Testis (tissue), 3 donors: Measurements from ENCODE around the gene SFXN2. TPM values are rescaled to one million over a fixed set of nuclear protein-coding genes. Genes with fewer than 3 reads are reported as not detected.

Experiments
- DNase-seq: peaks from one replicate; pipeline ENCODE4 v3.0.0-alpha.2; 2019
- H3K27ac ChIP-seq, 2 donors: fragments of 200-600 bp; sonication (generic); one replicate each; pipeline ENCODE4 v1.5.1; 2019
- H3K27me3 ChIP-seq: fragments of 200-600 bp; sonication (generic); one replicate; pipeline ENCODE4 v1.5.1; 2019
- H3K36me3 ChIP-seq: fragments of 200-600 bp; sonication (generic); one replicate; pipeline ENCODE4 v1.5.1; 2017; ENCODE audit warnings: low read depth; ENCODE audit errors: missing control alignments
- H3K4me1 ChIP-seq: fragments of 200-600 bp; sonication (generic); one replicate; pipeline ENCODE4 v1.5.1; 2019
- H3K4me3 ChIP-seq, 2 donors: fragments of 200-600 bp; sonication (generic); one replicate each; pipeline ENCODE4 v1.5.1; 2017 to 2019
- H3K9me3 ChIP-seq: fragments of 200-600 bp; sonication (generic); one replicate; pipeline ENCODE4 v1.5.1; 2017
- POLR2A ChIP-seq: fragments of 450-650 bp; IDR thresholded peaks from one replicate; pipeline ENCODE4 v1.6.1; 2017; ENCODE audit warnings: antibody characterized with exemption, mild to moderate bottlenecking, moderate library complexity
- WGBS, 2 donors: methylation state at CpG; one replicate each; pipeline ENCODE4 v1.1.5; 2018; 5-methylcytosine and 5-hydroxymethylcytosine counted together
- intact Hi-C: fragments of 100-400 bp; cut with DNase I; formaldehyde crosslinking; loops from one replicate; pipeline ENCODE4 v1.15.1; 2023; ENCODE audit warnings: low total_unique reads
- polyA plus RNA-seq: library from polyadenylated mRNA; stranded (reverse); fragments of 350-450 nt; fragmentation: Illumina TruSeq; extraction: RNeasy Lipid Tissue Mini Kit (QIAGEN cat#74804); gene quantifications from one replicate; pipeline ENCODE4 v1.2.3, GENCODE V29; 2014; ENCODE audit warnings: low read depth, low replicate concordance; ENCODE audit not compliant: insufficient read depth
- total RNA-seq, 2 donors: library from RNA; depleted of rRNA; stranded (reverse); fragments of >200 nt; gene quantifications; one replicate each; pipeline ENCODE4 v1.2.3, GENCODE V29; 2016
- TF ChIP-seq, protein P1 (sequence below), 3 experiments: fragments of 450-650 bp in 2 of 3; fragments of 200-600 bp in 1 of 3; sonication (generic) in 1 of 3; IDR thresholded peaks; one replicate each; pipeline ENCODE4 v1.5.1; 2016 to 2019; ENCODE audit warnings: antibody characterized with exemption in 3 of 3, mild to moderate bottlenecking in 2 of 3, moderate library complexity in 1 of 3

SFXN2 gene
- total and polyA plus RNA-seq, 3 donors from 2014 or later, result 4.4 to 9.8 (median 5.6) TPM

DNA sequence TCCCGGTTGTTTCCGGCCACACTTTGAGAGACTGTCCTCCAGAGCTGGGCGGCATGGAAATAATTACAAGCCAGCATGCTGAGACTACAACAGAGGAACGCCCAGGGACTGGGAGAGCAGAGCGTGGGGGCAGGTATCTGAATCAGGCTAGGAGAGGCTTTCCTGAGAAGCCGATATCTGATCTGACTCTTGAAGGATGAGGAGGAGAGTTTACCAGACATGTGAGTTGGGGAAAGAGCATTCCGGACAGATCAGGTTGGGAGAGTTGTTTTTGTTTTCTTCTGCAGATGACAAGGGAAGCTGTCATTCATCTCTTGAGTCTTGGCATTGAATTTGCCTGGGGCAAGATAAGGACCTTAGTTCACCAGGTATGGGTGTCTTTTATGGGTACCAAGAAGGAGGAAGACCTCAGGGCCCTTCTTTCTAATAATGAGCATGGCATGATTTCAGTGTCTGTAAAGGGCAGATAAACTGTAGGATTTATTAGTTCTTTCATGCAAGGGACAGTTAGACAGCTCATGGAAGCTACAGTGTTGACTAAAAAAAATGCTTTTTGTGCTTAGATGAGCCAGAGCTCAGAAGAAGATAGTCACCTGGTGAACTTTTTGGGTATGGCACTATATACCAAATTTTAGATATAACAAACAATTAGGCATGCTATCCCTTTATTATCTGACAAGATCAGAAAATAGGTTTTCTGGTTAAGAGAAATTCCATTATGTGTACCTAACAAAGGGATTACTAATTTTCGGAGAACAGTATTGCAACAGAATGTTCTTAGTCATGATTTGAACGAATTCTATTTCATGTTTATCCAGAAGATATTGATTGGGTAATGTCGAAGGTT is 65.5 kb downstream of the SFXN2 start:
- intact Hi-C loops, result no loop called here
- no peaks in the 10 kb centered on the region for H3K36me3 ChIP-seq
- no peaks in the 10 kb centered on the region for H3K9me3 ChIP-seq
- no peaks in the 10 kb centered on the region for H3K27me3 ChIP-seq
- no peak for DNase-seq
- peak overlapping the region; percentile 2 to 56 for H3K27ac ChIP-seq
- TF ChIP-seq POLR2A, result no peak
- TF ChIP-seq, protein P1, sequence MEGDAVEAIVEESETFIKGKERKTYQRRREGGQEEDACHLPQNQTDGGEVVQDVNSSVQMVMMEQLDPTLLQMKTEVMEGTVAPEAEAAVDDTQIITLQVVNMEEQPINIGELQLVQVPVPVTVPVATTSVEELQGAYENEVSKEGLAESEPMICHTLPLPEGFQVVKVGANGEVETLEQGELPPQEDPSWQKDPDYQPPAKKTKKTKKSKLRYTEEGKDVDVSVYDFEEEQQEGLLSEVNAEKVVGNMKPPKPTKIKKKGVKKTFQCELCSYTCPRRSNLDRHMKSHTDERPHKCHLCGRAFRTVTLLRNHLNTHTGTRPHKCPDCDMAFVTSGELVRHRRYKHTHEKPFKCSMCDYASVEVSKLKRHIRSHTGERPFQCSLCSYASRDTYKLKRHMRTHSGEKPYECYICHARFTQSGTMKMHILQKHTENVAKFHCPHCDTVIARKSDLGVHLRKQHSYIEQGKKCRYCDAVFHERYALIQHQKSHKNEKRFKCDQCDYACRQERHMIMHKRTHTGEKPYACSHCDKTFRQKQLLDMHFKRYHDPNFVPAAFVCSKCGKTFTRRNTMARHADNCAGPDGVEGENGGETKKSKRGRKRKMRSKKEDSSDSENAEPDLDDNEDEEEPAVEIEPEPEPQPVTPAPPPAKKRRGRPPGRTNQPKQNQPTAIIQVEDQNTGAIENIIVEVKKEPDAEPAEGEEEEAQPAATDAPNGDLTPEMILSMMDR (IDR thresholded peaks at IDR 0.05), result no peak
- H3K4me3 ChIP-seq, result no peak overlapping the region
- 66 to 76% methylated on average over 10 of the region's 10 CpGs for WGBS, 2 donors
- peaks cover 89% of the 10 kb centered on the region for H3K4me1 ChIP-seq

DNA sequence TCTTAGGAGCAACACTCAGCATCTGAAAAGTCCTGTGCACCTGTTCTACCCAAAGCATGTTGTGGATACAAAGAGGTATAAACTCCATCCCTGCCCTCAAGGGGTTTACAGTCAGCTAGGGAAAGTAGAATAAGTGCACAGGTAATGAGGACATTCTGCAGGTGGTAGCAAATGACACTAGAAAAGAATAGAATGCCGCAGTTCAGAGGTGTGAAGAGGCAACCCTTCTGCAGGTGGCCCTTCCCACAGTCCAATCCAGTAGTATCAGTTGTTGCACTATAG is 66.0 kb downstream of the SFXN2 start:
- intact Hi-C loops, result no loop called here
- Histone ChIP-seq H3K36me3 (no peaks in the 10 kb centered on the region), H3K4me1 (peaks cover 87% of the 10 kb centered on the region), H3K9me3 (no peaks in the 10 kb centered on the region), H3K4me3 (no peak overlapping the region), H3K27ac (peak overlapping the region; percentile 56 to 91), H3K27me3 (no peaks in the 10 kb centered on the region)
- no peak for TF ChIP-seq POLR2A
- TF ChIP-seq, protein P1 (IDR thresholded peaks at IDR 0.05), result no peak
- 100% methylated on average over 1 of the region's 1 CpG for WGBS, 2 donors
- DNase-seq, result no peak

DNA sequence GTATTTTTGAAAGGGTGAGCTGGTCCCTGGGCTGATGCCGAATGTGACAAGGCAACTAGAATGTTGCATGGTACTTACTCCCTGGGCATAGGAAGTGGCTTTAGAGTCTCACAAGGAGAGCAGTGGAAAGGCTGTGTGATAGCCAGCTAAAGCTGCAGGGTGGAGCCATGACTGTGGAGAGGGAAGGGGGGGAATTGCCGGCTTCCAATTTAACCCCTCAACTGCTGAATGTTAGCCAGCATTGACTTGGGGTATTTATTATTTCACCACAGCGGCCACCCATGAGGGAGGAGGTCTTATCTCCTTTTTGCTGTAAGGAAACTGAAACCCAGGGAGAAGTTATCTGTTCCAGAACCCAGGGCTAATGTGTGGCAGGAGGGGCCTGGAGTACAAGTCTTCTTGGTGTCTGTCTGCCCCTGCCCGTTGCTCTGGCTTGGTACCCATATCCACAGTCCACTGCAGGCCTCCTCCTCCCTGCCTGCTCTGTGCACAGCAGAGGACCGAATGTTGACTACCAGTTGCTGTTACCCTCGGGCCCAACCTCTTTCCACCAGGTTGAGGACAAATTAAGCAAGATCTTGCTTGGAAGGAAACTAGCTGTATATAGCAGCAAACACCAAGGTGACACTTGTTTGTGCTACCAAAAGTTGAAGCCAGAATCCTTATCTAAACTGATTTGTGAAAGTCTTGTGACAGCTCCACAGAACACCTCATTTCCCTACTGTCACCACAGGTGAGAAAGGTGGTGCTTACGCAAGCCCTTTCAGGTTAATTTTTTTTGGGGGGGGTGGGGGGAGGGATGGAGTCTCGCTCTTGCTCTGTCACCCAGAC is 66.9 kb downstream of the SFXN2 start:
- Histone ChIP-seq H3K36me3 (no peaks in the 10 kb centered on the region), H3K27ac (peak overlapping the region; percentile 56 to 91), H3K4me3 (no peak overlapping the region), H3K27me3 (no peaks in the 10 kb centered on the region), H3K4me1 (peaks cover 86% of the 10 kb centered on the region), H3K9me3 (no peaks in the 10 kb centered on the region)
- TF ChIP-seq POLR2A, result no peak
- TF ChIP-seq, protein P1 (IDR thresholded peaks at IDR 0.05), result no peak
- DNase-seq, result no peak
- intact Hi-C loops, result no loop called here
- 35 to 66% methylated on average over 7 to 8 of the region's 8 CpGs for WGBS, 2 donors

DNA sequence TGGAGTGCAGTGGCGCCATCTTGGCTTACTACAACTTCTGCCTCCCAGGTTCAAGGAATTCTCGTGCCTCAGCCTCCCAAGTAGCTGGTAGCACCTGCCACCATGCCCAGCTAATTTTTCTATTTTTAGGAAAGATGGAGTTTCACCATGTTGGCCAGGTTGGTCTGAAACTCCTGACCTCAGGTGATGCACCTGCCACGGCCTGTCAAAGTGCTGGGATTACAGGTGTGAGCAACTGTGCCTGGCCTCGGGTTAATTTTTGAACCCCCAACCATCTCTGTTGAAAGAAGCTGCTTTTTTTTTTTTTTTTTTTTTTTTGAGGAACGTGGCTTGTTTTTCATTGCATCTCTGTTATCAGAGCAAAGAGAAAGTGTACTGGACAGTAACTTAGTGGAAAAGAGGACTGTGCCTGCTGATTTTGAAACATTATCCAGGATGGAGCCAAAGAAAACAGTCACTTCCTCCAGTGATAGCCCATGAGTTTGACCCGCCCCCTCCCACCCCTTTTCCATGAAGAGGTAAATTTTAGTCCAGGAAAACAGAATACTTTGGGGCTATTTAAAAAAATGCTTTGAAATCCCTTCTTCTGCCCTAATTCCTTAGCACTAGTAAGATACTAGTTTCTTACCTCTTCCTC is 67.6 kb downstream of the SFXN2 start:
- no peaks in the 10 kb centered on the region for H3K9me3 ChIP-seq
- no peaks in the 10 kb centered on the region for H3K36me3 ChIP-seq
- no peak for DNase-seq
- H3K4me1 ChIP-seq, result peaks cover 85% of the 10 kb centered on the region
- TF ChIP-seq POLR2A, result no peak
- TF ChIP-seq, protein P1 (IDR thresholded peaks at IDR 0.05), result no peak
- intact Hi-C loops, result no loop called here
- WGBS, 2 donors, result 37 to 61% methylated on average over 6 of the region's 6 CpGs
- no peaks in the 10 kb centered on the region for H3K27me3 ChIP-seq
- H3K4me3 ChIP-seq, result no peak overlapping the region
- H3K27ac ChIP-seq, result peak overlapping the region; percentile 75 to 91
